TTC549 (cell line): ENCODE measurements around the gene CYP26C1.

Source experiments
- FAIRE-seq: peaks from 2 replicates; lab custom pipeline; 2012; peaks lifted over from hg19 to GRCh38; lab: Jason Lieb, UNC

The CYP26C1 gene

GRCh38 chr10:93064874-93065660 lies 4.5 kb downstream of the CYP26C1 start:
- FAIRE-seq = no peak

DNA sequence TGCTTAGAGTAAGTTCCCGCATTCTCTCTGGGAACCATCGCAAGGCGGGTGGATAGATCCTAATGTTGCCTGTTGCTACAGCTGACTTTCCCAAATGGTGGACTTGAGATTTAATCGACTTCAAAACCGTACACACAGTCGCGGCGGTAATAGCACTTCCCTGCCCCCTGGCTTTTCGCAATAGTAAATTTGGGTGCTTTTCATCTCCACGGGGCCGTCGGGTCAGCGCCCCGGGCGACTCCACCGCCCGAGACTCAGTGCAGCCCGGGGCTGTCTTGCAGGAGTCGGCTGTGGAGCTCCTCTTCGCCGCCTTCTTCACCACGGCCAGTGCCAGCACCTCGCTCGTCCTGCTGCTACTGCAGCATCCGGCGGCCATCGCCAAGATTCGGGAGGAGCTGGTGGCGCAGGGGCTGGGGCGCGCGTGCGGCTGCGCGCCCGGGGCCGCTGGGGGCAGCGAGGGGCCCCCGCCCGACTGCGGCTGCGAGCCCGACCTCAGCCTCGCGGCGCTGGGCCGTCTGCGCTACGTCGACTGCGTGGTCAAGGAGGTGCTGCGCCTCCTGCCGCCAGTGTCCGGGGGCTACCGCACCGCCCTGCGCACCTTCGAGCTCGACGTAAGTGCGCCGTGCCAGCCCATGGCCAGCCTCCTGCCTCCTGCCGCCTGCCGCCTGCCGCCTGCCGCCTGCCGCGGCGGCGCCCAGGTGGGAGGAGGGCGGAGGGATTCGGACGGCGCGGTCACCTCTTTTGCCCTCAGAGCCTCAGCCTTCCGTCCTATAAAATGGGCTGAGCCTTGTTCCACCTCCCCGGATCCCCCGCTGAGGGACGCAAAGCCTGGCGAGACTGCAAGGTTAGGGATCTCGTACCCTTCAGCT lies 5.3 kb downstream of the CYP26C1 start:
- FAIRE-seq = no peak

DNA sequence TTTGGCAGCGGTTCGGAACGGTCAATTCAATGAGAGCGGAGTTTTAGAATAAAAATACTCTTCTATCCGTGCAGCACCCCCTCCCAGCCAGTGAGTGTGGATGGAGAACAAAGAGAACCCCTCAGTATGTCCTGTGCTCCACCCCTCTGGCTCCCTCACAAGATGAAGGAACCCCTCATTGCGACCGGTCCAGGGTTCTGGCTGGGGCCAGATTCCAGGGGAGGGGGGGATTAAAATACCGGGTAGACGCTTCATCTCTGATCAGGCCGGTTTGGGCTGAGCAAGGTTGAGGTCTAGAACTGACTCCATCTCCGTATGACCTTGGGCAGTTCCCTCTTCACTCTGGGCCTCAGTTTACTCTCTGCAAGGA lies 5.9 kb downstream of the CYP26C1 start:
- no peak for FAIRE-seq

DNA sequence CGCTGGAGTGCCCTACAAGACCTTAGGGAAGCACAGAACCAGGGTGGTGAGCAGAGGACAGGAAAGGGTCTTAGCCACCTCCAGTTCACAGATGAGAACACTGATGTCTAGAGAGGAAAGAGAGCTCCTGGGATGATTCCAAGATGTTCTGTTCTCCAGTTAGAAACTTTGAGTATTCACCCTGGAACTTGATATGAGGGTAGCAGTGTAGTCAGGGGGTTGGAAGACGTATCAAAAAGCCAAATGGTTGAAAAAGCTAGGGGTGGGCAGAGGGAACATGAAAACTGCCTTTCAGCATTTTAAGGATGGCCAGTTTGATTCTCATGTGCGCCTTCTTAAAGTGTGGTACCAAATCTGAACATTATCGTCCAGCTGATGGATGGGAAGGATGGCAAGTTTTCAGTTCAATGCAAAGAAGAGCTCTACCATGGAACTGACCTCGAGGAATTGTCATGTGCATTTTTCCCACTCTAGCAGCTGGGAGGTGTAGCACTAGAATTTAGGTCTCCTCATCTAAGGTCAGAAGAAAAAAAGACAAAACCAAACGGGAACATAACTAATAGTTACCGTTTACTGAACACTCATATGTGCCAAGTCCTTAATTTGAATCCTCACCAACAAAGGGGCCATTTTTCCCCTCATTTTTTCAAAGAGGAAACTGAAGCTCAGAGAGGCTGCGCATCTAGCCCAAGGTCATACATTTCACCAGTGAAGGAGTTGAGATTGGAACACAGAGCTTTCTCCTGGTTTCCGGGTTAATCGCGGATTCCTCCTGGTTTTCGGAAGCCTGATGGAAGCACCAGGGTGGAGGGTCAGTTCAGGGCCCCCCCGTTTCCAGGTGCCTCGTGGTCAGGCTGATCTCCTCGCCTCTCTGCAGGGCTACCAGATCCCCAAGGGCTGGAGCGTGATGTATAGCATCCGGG lies 7.1 kb downstream of the CYP26C1 start:
- FAIRE-seq = no peak

DNA sequence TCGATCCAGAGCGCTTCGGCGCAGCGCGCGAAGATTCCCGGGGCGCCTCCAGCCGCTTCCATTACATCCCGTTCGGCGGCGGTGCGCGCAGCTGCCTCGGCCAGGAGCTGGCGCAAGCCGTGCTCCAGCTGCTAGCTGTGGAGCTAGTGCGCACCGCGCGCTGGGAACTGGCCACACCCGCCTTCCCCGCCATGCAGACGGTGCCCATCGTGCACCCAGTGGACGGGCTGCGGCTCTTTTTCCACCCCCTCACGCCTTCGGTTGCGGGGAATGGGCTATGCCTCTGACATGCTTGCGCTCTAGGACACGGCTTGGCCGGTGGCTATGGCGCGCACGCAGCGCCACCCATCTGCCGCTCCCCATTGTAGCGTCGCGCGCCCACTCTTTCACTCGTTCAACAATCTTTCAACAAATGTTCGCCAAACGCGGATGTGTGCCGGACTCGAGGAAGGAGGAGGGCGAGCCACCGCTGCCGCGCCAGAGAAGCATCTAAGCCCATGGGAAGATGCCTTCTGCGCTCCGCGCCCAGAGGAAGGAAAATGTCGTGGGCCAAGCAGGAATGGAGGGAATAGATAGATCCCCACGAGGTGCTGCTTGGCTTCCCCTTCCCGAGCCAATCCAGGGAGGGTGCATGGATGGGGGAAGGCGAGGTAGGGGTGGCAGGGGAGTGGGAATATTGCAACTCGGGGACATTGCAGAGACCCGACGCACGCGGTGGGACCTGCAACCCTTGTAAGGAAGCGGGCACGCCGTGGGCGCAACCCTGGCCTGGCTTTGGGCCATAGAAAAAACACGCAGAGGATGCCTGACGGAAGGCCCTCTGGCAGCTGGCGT lies 8.0 kb downstream of the CYP26C1 start:
- no peak for FAIRE-seq

DNA sequence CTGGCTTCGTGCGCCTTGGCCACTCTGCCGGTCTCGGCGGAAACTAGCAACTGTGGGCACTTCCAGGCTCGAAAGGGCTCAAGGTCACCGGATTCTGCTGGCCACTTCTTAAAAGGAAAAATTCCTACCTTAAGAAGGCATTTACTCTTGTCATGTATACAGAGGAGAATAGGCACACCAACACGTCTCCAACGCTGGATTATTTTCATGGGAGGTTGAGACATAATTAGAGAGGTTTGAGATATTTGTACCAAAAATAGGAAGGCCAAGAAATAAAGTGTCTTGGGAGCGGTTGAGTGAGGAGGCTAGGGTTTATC lies 8.6 kb downstream of the CYP26C1 start:
- FAIRE-seq = no peak

DNA sequence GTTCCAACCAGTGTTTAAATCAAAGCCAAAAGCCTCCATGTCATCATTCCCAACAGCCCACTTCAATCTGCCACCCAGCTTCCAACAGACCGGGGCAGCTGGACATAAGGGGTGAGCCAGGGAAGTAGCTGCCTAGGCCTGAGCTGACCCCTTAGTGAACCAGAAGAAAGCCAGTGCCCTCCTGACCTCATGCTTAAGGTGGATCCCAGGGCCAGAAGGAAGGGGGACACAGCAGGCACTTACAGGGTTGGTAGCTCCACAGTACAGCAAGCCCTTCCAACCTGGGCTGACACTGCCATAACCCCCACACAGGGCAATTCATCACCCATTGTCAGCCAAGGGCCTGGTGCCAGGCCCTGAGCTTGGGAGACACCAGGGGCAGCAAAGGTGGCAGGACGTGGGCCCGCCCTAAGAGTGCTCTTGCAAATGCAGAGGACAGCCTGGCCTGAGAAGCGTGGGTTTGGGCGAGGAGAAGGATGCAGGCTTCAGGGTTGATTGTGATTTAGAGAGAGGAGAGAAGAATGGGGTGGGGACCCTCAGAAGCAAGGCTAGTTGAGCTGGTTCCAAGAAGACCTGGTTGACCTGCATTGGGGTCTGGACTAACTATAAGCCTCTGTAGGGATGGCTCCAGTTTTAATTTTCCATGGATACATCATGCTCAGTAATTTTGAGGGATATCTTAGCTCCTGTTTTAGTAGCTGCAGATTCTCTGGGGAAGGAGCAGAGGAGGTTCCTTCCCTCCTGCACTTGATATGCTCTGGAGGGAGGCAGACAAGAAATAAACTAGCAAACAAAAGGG lies 10.0 kb downstream of the CYP26C1 start:
- FAIRE-seq = no peak

GRCh38 chr10:93071177-93071472 lies 10.5 kb downstream of the CYP26C1 start:
- FAIRE-seq = no peak

- FAIRE-seq = no peak
Observed at GRCh38 chr10:93071674-93072224, 11.2 kb downstream of the CYP26C1 start.

DNA sequence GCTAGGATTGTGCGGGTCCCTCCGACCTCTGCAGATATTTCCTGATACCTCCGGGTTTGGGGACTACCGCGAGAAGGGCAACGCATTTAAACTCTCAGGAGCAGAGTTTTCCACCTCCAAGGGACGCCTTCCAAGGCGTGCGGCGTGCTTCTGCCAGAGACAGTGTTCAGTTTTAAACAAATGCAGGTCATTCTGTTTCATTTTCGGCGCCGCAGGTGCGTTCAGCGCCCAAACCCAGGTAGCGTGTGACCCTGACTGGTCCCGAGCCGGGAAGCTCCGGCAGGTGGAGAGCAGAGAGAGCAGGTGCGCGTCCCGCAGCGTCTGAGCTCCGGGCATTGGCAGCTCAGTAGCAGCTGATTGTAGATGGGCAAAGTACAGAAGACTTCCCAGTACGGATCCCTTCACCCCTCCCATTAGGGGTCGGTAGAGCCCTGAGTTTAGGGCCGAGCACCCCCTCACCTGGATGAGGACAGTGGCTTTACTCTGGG lies 11.7 kb downstream of the CYP26C1 start:
- no peak for FAIRE-seq

GRCh38 chr10:93072713-93073538 lies 12.3 kb downstream of the CYP26C1 start:
- no peak for FAIRE-seq

DNA sequence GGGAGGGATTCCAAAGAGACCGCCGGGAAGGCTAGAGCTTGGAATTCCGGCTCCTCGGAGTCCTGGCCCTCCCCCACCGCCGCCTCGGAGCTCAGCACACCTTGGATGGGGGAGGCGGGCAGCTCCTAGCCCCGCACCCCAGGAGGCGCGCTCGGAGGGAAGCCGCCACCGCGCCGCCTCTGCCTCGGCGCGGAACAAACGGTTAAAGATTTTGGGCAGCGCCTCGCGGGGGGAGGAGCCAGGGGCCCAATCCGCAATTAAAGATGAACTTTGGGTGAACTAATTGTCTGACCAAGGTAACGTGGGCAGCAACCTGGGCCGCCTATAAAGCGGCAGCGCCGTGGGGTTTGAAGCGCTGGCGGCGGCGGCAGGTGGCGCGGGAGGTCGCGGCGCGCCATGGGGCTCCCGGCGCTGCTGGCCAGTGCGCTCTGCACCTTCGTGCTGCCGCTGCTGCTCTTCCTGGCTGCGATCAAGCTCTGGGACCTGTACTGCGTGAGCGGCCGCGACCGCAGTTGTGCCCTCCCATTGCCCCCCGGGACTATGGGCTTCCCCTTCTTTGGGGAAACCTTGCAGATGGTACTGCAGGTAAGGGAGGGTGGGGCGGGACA lies 13.0 kb downstream of the CYP26C1 start, which contains the start of gene CYP26A1:
Gene CYP26A1 (plus strand): TSS at position 355 of the 608 bp plus-strand sequence. CDS start 42 bp downstream, at position 397.
- no peak for FAIRE-seq

GRCh38 chr10:93074147-93074596 lies 13.6 kb downstream of the CYP26C1 start:
- FAIRE-seq = no peak

DNA sequence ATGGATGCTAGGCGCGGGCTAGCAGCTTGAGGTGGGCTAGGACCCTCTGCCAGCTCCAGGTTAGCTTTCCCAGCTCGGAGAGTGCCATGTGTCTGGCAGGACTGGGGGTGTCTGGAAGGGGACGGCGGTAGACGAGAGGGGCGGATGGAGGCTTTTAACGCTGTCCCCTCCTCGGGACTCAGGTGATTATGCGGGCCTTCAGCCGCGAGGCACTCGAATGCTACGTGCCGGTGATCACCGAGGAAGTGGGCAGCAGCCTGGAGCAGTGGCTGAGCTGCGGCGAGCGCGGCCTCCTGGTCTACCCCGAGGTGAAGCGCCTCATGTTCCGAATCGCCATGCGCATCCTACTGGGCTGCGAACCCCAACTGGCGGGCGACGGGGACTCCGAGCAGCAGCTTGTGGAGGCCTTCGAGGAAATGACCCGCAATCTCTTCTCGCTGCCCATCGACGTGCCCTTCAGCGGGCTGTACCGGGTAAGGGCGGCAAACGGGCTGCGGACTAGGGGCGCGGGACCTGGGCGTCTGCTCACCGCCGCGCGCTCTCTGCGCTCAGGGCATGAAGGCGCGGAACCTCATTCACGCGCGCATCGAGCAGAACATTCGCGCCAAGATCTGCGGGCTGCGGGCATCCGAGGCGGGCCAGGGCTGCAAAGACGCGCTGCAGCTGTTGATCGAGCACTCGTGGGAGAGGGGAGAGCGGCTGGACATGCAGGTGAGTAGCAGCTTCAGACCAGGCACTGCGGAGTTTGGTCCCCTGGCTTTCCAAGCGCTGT lies 14.2 kb downstream of the CYP26C1 start:
- no peak for FAIRE-seq

GRCh38 chr10:93075369-93076221 lies 15.0 kb downstream of the CYP26C1 start:
- no peak for FAIRE-seq

DNA sequence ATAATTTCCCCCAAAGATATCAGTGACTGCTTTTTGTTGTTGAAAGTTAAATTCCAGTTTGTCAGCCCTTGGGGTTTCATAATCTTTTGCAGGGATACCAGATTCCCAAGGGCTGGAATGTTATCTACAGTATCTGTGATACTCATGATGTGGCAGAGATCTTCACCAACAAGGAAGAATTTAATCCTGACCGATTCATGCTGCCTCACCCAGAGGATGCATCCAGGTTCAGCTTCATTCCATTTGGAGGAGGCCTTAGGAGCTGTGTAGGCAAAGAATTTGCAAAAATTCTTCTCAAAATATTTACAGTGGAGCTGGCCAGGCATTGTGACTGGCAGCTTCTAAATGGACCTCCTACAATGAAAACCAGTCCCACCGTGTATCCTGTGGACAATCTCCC lies 16.3 kb downstream of the CYP26C1 start:
- FAIRE-seq = no peak

GRCh38 chr10:93077860-93078337 lies 17.3 kb downstream of the CYP26C1 start:
- FAIRE-seq = no peak
